G401 (cell line): ENCODE measurements around the gene LMAN1L. TPM values are rescaled to one million over a fixed set of nuclear protein-coding genes. Genes with fewer than 3 reads are reported as not detected.

Experiments
- DNase-seq: peaks from one replicate; pipeline ENCODE4 v3.0.0-alpha.2; 2015; ENCODE audit warnings: low spot score
- in situ Hi-C: cut with HindIII; loops from 2 replicates; pipeline ENCODE4 v1.10.0; 2016; ENCODE audit warnings: low sequenced_read_pairs, mixed read lengths
- total RNA-seq: library from RNA; depleted of rRNA; stranded (reverse); fragments of >200 nt; shearing (Covaris generic); gene quantifications from 2 replicates; pipeline ENCODE4 v1.2.3, GENCODE V29; 2014

The LMAN1L gene
- total RNA-seq, 1 experiment from 2014 or later: not detected

GRCh38 chr15:74843891-74844299, 31.3 kb downstream of the LMAN1L start:
- no peak for DNase-seq
- in situ Hi-C loops: loop anchor here (5.0 kb wide), 1 partner anchor 77 kb away; no protein-coding TSS in a partner anchor

- in situ Hi-C loops: loop anchor here (5.0 kb wide), 1 partner anchor 77 kb away; no protein-coding TSS in a partner anchor
- DNase-seq: no peak
Measured at GRCh38 chr15:74844319-74845207, 31.9 kb downstream of the LMAN1L start.

DNA sequence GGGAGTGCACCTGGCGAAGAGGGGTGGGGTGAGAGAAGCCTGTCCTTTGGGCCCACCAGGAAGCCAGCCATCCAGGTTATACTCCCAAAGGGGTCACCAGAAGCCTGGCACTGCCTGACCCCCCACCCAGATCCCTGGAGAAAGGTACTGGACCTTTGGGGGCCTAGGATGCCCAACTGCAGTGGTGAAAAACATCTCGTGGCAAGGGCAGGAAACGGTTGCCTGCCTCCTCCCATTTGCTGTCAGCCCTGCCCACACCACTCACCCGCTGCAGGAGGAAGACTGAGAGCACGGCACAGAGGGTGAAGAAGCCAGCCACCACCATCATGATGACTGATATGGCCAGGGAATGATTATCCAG, 32.6 kb downstream of the LMAN1L start:
- DNase-seq: no peak
- in situ Hi-C loops: no loop called here

- in situ Hi-C loops: no loop called here
- DNase-seq: no peak
Measured at GRCh38 chr15:74845581-74845980, 32.9 kb downstream of the LMAN1L start.

DNA sequence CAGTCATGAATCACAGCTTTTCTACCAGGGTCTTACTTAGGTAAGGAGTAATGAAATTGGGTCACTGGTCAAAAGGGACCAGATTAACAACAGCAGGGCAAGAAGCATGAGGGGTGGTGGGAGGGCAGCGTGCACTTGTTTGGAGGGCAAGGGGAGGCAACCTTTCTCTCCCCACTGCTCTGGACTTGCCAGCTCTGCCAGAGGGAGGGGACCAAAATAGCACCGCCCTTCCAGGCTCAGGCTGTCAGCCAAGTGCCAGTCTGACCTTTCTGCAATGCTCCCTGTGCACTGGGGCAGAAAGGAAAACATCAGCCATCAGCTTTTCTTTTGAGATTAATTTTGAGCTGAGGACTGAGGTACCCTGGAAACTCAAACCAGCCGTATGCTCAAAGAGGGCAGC, 34.8 kb downstream of the LMAN1L start:
- in situ Hi-C loops: no loop called here
- DNase-seq: no peak

DNA sequence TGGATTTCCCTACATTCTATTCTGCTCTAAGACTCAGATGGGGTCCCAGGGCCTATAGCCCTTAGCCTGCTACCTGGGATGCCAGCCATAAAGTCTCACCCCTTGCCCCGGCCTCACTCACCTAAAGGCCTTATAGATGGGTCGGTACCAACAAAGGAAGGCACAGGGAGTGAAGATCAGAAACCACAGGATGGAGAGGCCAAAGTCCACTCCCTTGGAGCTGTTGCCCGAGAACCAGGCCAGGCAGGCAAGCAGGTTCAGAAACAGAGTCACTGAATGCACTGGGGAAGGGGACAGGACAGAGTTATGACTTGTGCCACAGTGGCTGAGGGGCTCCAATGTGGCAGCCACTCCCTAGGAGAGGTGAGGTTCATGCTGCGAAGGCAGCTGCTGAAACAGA, 37.8 kb downstream of the LMAN1L start:
- in situ Hi-C loops: no loop called here
- DNase-seq: no peak

GRCh38 chr15:74851960-74852359, 39.3 kb downstream of the LMAN1L start:
- in situ Hi-C loops: no loop called here
- DNase-seq: no peak

- DNase-seq: no peak
- in situ Hi-C loops: no loop called here
Measured at GRCh38 chr15:74854453-74855022, 41.9 kb downstream of the LMAN1L start.

DNA sequence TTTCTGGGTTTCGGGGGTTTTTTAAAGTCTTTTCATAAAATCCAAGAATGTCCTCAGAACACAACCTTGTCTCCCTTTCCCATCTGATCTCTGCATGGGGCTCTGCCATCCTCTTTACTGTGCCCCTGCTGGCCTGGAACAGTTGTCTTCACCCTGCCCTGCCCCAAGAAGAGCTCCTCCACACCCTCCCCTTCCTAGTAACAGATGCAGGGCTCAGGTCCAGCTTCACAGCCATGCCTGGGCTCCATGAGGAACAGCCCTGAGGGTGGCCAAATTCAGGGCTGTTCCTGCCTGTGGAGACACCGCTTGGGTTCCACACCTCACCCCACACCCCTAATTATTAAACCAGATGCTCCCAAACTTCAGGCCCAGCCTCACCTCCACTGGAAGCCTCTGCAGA, 43.2 kb downstream of the LMAN1L start:
- in situ Hi-C loops: no loop called here
- no peak for DNase-seq

- in situ Hi-C loops: no loop called here
- no peak for DNase-seq
Measured at GRCh38 chr15:74856537-74856936, 43.9 kb downstream of the LMAN1L start.

GRCh38 chr15:74857082-74857655, 44.5 kb downstream of the LMAN1L start:
- DNase-seq: no peak
- in situ Hi-C loops: no loop called here

- in situ Hi-C loops: no loop called here
- peak; percentile 50 for DNase-seq
Measured at GRCh38 chr15:74857671-74858368, 45.2 kb downstream of the LMAN1L start.

- no peak for DNase-seq
- in situ Hi-C loops: no loop called here
Measured at GRCh38 chr15:74858369-74858740, 45.7 kb downstream of the LMAN1L start.

DNA sequence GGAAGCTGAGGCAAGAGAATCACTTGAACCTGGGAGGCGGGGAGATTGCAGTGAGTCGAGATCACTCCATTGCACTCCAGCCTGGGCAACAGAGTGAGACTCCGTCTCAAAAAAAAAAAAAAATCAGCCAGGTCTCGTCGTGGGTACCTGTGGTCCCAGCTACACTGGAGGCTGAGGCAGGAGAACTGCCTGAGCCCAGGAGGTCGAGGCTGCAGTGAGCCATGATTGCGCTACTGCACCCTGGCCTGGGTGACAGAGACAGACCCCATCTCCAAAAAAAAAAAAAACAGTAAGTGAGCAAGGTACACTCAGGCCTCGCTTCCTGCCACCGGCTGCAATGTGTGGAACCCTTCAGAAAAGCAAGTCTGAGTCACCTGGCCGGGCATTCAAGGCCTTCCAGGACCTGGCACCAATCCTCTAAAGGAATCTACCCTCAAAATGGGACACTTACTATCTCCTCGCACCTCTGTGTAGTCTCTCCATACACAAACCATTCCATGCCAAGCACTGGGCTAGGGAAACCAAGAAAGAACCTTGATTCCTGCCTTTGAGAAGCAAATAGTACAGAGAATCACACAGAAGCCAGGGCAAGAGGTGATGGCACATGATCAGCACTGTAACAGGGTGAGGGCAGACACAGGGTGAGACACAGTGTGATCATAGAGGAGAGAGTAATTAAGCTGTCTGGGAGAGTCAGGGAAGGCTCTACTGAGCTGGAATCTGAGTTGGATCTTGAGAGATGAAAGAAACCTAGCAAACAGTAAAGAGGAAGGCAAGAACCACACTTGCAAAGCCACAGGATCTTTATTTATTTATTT, 50.8 kb downstream of the LMAN1L start:
- DNase-seq: no peak
- in situ Hi-C loops: no loop called here

- in situ Hi-C loops: no loop called here
- DNase-seq: no peak
Measured at GRCh38 chr15:74864296-74864695, 51.7 kb downstream of the LMAN1L start.

GRCh38 chr15:74865316-74865715, 52.7 kb downstream of the LMAN1L start:
- no peak for DNase-seq
- in situ Hi-C loops: no loop called here

- DNase-seq: no peak
- in situ Hi-C loops: no loop called here
Measured at GRCh38 chr15:74866090-74866489, 53.5 kb downstream of the LMAN1L start.

DNA sequence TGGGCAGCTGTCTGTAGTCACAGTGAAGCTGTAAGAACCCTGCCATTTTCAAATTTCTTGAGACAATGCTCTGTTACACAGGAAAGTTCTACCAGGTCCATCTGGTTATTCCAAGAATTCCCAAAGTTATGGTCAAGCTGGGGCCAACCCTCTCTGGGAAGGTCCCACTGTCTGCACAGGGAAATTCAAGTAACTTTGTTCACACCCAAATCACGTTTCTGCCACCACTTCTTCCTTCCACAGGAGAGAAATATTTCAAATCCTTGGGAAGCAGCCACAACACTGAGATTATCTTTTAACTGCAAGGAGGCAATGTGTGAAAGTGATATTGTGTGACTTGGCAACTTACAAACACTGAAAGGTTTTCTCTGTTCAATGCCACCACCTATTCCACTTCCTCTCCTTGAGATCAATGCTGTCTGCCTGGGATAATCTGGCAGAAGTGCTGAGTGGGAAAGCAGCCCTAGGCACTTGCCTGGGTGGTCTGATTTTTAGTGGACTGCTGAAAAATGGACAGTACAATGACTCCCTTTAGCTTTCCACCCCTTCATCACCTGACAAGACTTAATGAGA, 54.9 kb downstream of the LMAN1L start:
- in situ Hi-C loops: no loop called here
- no peak for DNase-seq

DNA sequence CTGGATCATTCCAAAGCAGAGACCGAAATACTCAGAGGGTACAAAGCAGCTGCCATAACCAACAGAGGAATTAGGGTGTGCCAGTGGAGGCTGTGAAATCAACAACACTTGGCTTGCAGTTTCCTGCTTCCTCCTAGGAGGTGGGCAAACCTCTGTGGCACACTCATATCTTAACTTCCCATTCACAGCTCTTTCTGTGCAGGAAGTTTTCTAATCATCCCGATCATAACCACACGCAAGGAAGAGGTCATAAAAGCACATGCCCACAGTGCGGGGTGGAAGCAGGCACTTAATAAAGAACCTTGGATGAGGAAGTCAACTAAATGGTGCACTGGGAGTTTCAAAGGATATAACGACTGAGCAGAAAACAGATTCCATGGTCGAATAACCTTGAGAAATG, 55.4 kb downstream of the LMAN1L start:
- DNase-seq: no peak
- in situ Hi-C loops: no loop called here
